WTC11 (cell line): ENCODE data around the gene BOLA2.
"Not testable (repeated sequence)": the region's sequence is repeated elsewhere in the genome, so short reads cannot be mapped to it uniquely, and the experiment has no call there.

Experiments
- CBFB ChIP-seq: sonication (generic); formaldehyde crosslinking; IDR thresholded peaks from 2 replicates; pipeline ENCODE4 v1.8.1; 2022; ENCODE audit warnings: mild to moderate bottlenecking, low read depth, missing genetic modification reagents
- CTCF ChIP-seq: fragments of 200-600 bp; IDR thresholded peaks from 2 replicates; pipeline ENCODE4 v1.8.0; 2022; ENCODE audit warnings: antibody characterized with exemption
- NFE2L1 ChIP-seq: sonication (generic); formaldehyde crosslinking; IDR thresholded peaks from 2 replicates; pipeline ENCODE4 v1.8.1; 2023; ENCODE audit warnings: missing genetic modification reagents
- RELA ChIP-seq: sonication (generic); formaldehyde crosslinking; IDR thresholded peaks from 2 replicates; pipeline ENCODE4 v1.8.1; 2022; ENCODE audit warnings: missing genetic modification reagents, mild to moderate bottlenecking, borderline replicate concordance
- SP1 ChIP-seq: sonication (generic); formaldehyde crosslinking; conservative IDR thresholded peaks from 2 replicates; pipeline ENCODE4 v1.8.1; 2022; ENCODE audit warnings: missing genetic modification reagents
- STAT6 ChIP-seq: sonication (generic); formaldehyde crosslinking; conservative IDR thresholded peaks from 2 replicates; pipeline ENCODE4 v1.8.1; 2023; ENCODE audit warnings: mild to moderate bottlenecking, low read depth, missing genetic modification reagents, moderate library complexity
- ZNF138 ChIP-seq: sonication (generic); formaldehyde crosslinking; conservative IDR thresholded peaks from 2 replicates; pipeline ENCODE4 v1.8.1; 2022; ENCODE audit warnings: mild to moderate bottlenecking, moderate library complexity, missing genetic modification reagents
- TF ChIP-seq, protein P1 (sequence below): sonication (generic); formaldehyde crosslinking; IDR thresholded peaks from 2 replicates; pipeline ENCODE4 v1.8.1; 2023; ENCODE audit warnings: mild to moderate bottlenecking, missing genetic modification reagents, moderate library complexity

DNA sequence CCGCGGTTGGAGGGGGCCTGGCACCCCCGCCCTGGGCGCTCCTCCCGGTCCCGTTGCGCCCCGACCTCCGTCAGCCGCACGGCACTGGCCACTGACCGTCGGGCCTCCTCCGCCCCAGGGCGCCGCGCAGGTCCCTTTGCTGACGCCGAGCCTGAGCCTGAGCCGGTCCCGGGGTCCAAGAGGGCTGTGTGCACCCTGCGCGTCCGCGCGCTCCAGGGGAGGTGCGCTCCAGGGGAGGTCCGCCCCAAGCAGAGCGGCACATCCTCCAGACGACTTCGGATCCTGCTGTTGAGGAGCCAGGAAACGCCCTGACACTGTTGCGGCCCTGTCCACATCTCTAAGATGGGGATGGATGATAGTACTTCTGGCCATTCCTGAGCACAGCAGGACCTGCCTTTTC is 12.8 kb upstream of the BOLA2 start:
- TF ChIP-seq CTCF; SP1 (CRISPR knock-in tag); STAT6 (CRISPR knock-in tag); NFE2L1; RELA (CRISPR knock-in tag); CBFB (CRISPR knock-in tag); ZNF138 (CRISPR knock-in tag): not testable (repeated sequence)
- TF ChIP-seq, protein P1, sequence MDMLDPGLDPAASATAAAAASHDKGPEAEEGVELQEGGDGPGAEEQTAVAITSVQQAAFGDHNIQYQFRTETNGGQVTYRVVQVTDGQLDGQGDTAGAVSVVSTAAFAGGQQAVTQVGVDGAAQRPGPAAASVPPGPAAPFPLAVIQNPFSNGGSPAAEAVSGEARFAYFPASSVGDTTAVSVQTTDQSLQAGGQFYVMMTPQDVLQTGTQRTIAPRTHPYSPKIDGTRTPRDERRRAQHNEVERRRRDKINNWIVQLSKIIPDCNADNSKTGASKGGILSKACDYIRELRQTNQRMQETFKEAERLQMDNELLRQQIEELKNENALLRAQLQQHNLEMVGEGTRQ: not testable (repeated sequence)
